Measurements from ENCODE around the gene GCNT1. TPM values are rescaled to one million over a fixed set of nuclear protein-coding genes. Genes with fewer than 3 reads are reported as not detected.

The GCNT1 gene
- total RNA-seq, 1 experiment from 2014 or later: 18.9 TPM

DNA sequence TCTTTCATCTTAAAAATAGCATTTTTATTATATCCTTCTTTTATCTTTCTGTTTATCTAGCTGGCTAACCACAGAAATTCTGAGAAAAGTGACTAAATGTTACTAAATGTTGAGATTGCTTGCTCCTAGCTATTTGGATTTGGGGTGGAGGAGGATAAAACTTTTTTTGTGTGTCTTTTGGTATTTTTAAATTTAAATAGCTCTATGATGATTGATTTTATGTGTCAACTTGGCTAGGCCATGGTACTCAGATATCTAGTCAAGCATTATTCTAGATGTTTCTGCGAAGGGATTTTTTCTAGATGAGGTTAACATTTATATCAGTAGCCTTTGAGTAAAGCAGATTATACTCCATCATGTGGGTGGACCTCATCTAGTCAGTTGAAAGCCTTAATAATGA lies 75.0 kb downstream of the GCNT1 start:
- Mint-ChIP-seq H3K9me3 (ENCODE audit: unreplicated experiment) (no peaks in the 10 kb centered on the region), H3K4me3 (ENCODE audit: unreplicated experiment) (no peak overlapping the region), H3K27ac (ENCODE audit: unreplicated experiment) (no peak overlapping the region), H3K27me3 (ENCODE audit: insufficient read depth, unreplicated experiment) (no peaks in the 10 kb centered on the region), H3K4me1 (ENCODE audit: low read depth, unreplicated experiment) (peaks cover 10% of the 10 kb centered on the region), H3K36me3 (ENCODE audit: insufficient read depth, unreplicated experiment) (no peaks in the 10 kb centered on the region)
- TF ChIP-seq, protein P1, sequence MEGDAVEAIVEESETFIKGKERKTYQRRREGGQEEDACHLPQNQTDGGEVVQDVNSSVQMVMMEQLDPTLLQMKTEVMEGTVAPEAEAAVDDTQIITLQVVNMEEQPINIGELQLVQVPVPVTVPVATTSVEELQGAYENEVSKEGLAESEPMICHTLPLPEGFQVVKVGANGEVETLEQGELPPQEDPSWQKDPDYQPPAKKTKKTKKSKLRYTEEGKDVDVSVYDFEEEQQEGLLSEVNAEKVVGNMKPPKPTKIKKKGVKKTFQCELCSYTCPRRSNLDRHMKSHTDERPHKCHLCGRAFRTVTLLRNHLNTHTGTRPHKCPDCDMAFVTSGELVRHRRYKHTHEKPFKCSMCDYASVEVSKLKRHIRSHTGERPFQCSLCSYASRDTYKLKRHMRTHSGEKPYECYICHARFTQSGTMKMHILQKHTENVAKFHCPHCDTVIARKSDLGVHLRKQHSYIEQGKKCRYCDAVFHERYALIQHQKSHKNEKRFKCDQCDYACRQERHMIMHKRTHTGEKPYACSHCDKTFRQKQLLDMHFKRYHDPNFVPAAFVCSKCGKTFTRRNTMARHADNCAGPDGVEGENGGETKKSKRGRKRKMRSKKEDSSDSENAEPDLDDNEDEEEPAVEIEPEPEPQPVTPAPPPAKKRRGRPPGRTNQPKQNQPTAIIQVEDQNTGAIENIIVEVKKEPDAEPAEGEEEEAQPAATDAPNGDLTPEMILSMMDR (IDR thresholded peaks at IDR 0.05; ENCODE audit: insufficient read depth in 1 of 2, low read depth in 1 of 2, low read length in 1 of 2, severe bottlenecking in 1 of 2, unreplicated experiment in 1 of 2): no peak
- intact Hi-C loops (cut with micrococcal nuclease; ENCODE audit: unreplicated experiment): no loop called here
- ChIA-PET CTCF (no interaction called here), POLR2A (no interaction called here)
- no TSS peak for BruUV-seq (replicated peaks)
- Histone ChIP-seq H3K4me1 (0 out of 2 replicates have a peak, but pooled peaks cover 3% of the 10 kb centered on the region), H3K36me3 (ENCODE audit: control insufficient read depth, insufficient read depth, low read length) (no peaks in the 10 kb centered on the region), H3K9me3 (no peaks in the 10 kb centered on the region), H3K4me3 (ENCODE audit: low read depth, low read length) (no peak overlapping the region), H3K27me3 (replicated peaks; ENCODE audit: control insufficient read depth, insufficient read depth, low read length) (no peaks in the 10 kb centered on the region)
- DNase-seq: no peak

DNA sequence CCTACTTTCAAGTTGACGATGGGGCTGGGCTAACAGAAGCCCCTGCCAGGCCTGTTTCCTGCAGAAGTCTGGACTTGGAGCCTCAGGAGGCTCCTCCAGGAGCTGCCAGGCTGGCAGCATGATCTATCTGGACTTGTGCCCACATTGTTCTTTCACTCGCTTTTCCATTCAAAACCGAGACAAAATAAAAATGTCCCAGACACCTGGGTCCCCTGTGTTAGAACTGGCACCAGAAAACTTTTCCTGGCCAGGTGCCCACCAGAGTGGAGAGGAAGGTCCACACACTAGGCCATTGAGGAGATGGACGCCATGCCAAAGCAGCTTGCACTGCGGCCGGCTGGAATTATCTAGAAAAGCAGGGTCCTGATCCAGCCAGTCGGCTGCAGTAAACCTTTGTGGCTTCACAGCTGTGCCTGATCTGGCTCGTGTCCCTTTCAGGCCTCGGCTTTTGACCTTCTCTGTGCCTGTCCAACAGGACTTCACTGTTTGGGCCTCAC lies 78.2 kb downstream of the GCNT1 start:
- BruUV-seq (replicated peaks): no TSS peak
- no peaks in the 10 kb centered on the region for H3K36me3 Mint-ChIP-seq (ENCODE audit: insufficient read depth, unreplicated experiment)
- TF ChIP-seq, protein P1 (IDR thresholded peaks at IDR 0.05; ENCODE audit: insufficient read depth in 1 of 2, low read depth in 1 of 2, low read length in 1 of 2, severe bottlenecking in 1 of 2, unreplicated experiment in 1 of 2): no peak
- Histone ChIP-seq H3K36me3 (ENCODE audit: control insufficient read depth, insufficient read depth, low read length) (no peaks in the 10 kb centered on the region), H3K4me1 (no peaks in the 10 kb centered on the region), H3K9me3 (no peaks in the 10 kb centered on the region), H3K27me3 (replicated peaks; ENCODE audit: control insufficient read depth, insufficient read depth, low read length) (no peaks in the 10 kb centered on the region), H3K4me3 (ENCODE audit: low read depth, low read length) (no peak overlapping the region)
- intact Hi-C loops (cut with micrococcal nuclease; ENCODE audit: unreplicated experiment): no loop called here
- CTCF ChIA-PET: no interaction called here
- POLR2A ChIA-PET: no interaction called here
- H3K9me3 Mint-ChIP-seq (ENCODE audit: unreplicated experiment): no peaks in the 10 kb centered on the region
- no peak for DNase-seq
- no peak overlapping the region for H3K27ac Mint-ChIP-seq (ENCODE audit: unreplicated experiment)
- no peaks in the 10 kb centered on the region for H3K27me3 Mint-ChIP-seq (ENCODE audit: insufficient read depth, unreplicated experiment)
- H3K4me1 Mint-ChIP-seq (ENCODE audit: low read depth, unreplicated experiment): peaks cover 10% of the 10 kb centered on the region
- no peak overlapping the region for H3K4me3 Mint-ChIP-seq (ENCODE audit: unreplicated experiment)

DNA sequence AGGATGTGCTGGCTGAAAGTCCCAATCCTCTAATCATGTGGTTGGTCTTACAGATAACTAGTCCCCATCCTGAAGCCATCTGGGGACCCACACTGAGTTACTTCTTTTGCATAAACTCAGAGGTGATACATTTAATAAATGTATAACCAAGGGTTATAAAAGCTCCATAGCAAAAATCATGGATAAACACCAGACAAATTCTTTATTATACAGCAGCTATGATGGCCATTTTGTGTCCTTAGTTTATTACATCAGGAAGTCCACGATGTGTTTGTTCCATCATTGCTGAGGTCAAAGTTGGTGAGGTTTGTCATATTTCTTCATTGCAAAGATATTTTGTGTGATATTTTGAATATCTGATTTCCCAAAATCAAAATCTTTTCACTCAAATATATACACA lies 80.2 kb downstream of the GCNT1 start:
- ChIA-PET CTCF (no interaction called here), POLR2A (no interaction called here)
- no peak overlapping the region for H3K27ac Mint-ChIP-seq (ENCODE audit: unreplicated experiment)
- H3K36me3 ChIP-seq (ENCODE audit: control insufficient read depth, insufficient read depth, low read length): no peaks in the 10 kb centered on the region
- no peaks in the 10 kb centered on the region for H3K9me3 ChIP-seq
- no peaks in the 10 kb centered on the region for H3K27me3 Mint-ChIP-seq (ENCODE audit: insufficient read depth, unreplicated experiment)
- no peaks in the 10 kb centered on the region for H3K36me3 Mint-ChIP-seq (ENCODE audit: insufficient read depth, unreplicated experiment)
- H3K9me3 Mint-ChIP-seq (ENCODE audit: unreplicated experiment): no peaks in the 10 kb centered on the region
- no peak overlapping the region for H3K4me3 Mint-ChIP-seq (ENCODE audit: unreplicated experiment)
- H3K27me3 ChIP-seq (replicated peaks; ENCODE audit: control insufficient read depth, insufficient read depth, low read length): no peaks in the 10 kb centered on the region
- no peak overlapping the region for H3K4me3 ChIP-seq (ENCODE audit: low read depth, low read length)
- no peaks in the 10 kb centered on the region for H3K4me1 ChIP-seq
- TF ChIP-seq, protein P1 (IDR thresholded peaks at IDR 0.05; ENCODE audit: insufficient read depth in 1 of 2, low read depth in 1 of 2, low read length in 1 of 2, severe bottlenecking in 1 of 2, unreplicated experiment in 1 of 2): no peak
- no peak for DNase-seq
- peaks cover 6% of the 10 kb centered on the region for H3K4me1 Mint-ChIP-seq (ENCODE audit: low read depth, unreplicated experiment)
- intact Hi-C loops (cut with micrococcal nuclease; ENCODE audit: unreplicated experiment): no loop called here
- BruUV-seq (replicated peaks): no TSS peak
